ENCODE data around the gene ZSWIM5.
"Not testable (repeated sequence)": the region's sequence is repeated elsewhere in the genome, so short reads cannot be mapped to it uniquely, and the experiment has no call there.

The ZSWIM5 gene

GRCh38 chr1:45008076-45008475 lies 198.3 kb downstream of the ZSWIM5 start:
- Mint-ChIP-seq H3K27ac (no peak overlapping the region), H3K4me3 (no peak overlapping the region), H3K36me3 (ENCODE audit: low read depth) (peaks cover 25% of the 10 kb centered on the region), H3K27me3 (ENCODE audit: low read depth) (no peaks in the 10 kb centered on the region), H3K9me3 (no peaks in the 10 kb centered on the region), H3K4me1 (ENCODE audit: low read depth) (peaks cover 20% of the 10 kb centered on the region)

DNA sequence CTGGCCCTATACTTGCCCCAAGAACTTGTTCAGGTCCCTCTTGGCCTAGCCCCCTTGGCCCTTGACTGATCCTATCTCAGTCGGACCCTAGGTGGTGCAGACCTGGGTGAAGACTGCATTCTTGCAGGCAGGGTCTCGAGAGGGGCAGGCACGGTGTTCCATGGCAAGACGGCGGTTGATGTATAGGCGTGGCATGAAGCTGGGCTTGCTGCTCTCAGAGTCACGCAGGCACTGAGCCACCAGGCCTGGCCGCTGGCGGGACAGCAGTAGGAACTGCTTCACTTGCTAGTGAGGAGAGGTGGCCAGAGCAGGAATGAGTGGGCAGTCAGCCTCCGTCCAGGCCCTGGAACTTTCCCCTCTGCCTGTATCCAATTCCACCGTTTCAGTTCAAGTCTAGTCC lies 199.1 kb downstream of the ZSWIM5 start:
- H3K4me1 Mint-ChIP-seq (ENCODE audit: low read depth), result peaks cover 17% of the 10 kb centered on the region
- peaks cover 31% of the 10 kb centered on the region for H3K36me3 Mint-ChIP-seq (ENCODE audit: low read depth)
- H3K27ac Mint-ChIP-seq, result no peak overlapping the region
- H3K4me3 Mint-ChIP-seq, result no peak overlapping the region
- H3K9me3 Mint-ChIP-seq, result no peaks in the 10 kb centered on the region
- no peaks in the 10 kb centered on the region for H3K27me3 Mint-ChIP-seq (ENCODE audit: low read depth)

GRCh38 chr1:45005761-45006160 lies 200.6 kb downstream of the ZSWIM5 start:
- Mint-ChIP-seq H3K4me1 (ENCODE audit: low read depth) (peaks cover 13% of the 10 kb centered on the region), H3K4me3 (no peak overlapping the region), H3K27me3 (ENCODE audit: low read depth) (no peaks in the 10 kb centered on the region), H3K27ac (no peak overlapping the region), H3K9me3 (no peaks in the 10 kb centered on the region), H3K36me3 (ENCODE audit: low read depth) (peaks cover 34% of the 10 kb centered on the region)

GRCh38 chr1:45004281-45004920 lies 202.0 kb downstream of the ZSWIM5 start:
- H3K27ac Mint-ChIP-seq, result no peak overlapping the region

GRCh38 chr1:45003741-45004140 lies 202.7 kb downstream of the ZSWIM5 start:
- peaks cover 28% of the 10 kb centered on the region for H3K36me3 Mint-ChIP-seq (ENCODE audit: low read depth)
- no peaks in the 10 kb centered on the region for H3K9me3 Mint-ChIP-seq
- H3K27ac Mint-ChIP-seq, result no peak overlapping the region
- H3K4me1 Mint-ChIP-seq (ENCODE audit: low read depth), result peaks cover 9% of the 10 kb centered on the region
- H3K4me3 Mint-ChIP-seq, result no peak overlapping the region
- H3K27me3 Mint-ChIP-seq (ENCODE audit: low read depth), result no peaks in the 10 kb centered on the region

More at GRCh38 chr1:45004281-45004920, 202.0 kb downstream of the ZSWIM5 start:
- Mint-ChIP-seq H3K4me3 (no peak overlapping the region), H3K27me3 (ENCODE audit: low read depth) (no peaks in the 10 kb centered on the region), H3K4me1 (ENCODE audit: low read depth) (peaks cover 9% of the 10 kb centered on the region), H3K9me3 (no peaks in the 10 kb centered on the region), H3K36me3 (ENCODE audit: low read depth) (peaks cover 34% of the 10 kb centered on the region)

GRCh38 chr1:45002650-45003645 lies 203.5 kb downstream of the ZSWIM5 start:
- no peaks in the 10 kb centered on the region for H3K27me3 Mint-ChIP-seq (ENCODE audit: low read depth)
- no peaks in the 10 kb centered on the region for H3K9me3 Mint-ChIP-seq
- no peak overlapping the region for H3K27ac Mint-ChIP-seq
- no peak overlapping the region for H3K4me3 Mint-ChIP-seq
- peaks cover 28% of the 10 kb centered on the region for H3K36me3 Mint-ChIP-seq (ENCODE audit: low read depth)
- peaks cover 9% of the 10 kb centered on the region for H3K4me1 Mint-ChIP-seq (ENCODE audit: low read depth)

GRCh38 chr1:45001576-45001975 lies 204.8 kb downstream of the ZSWIM5 start:
- not testable (repeated sequence) for H3K4me1 Mint-ChIP-seq (ENCODE audit: low read depth); H3K27ac Mint-ChIP-seq; H3K27me3 Mint-ChIP-seq (ENCODE audit: low read depth); H3K9me3 Mint-ChIP-seq; H3K4me3 Mint-ChIP-seq
- H3K36me3 Mint-ChIP-seq (ENCODE audit: low read depth), result peaks cover 23% of the 10 kb centered on the region

GRCh38 chr1:45001011-45001481 lies 205.4 kb downstream of the ZSWIM5 start:
- Mint-ChIP-seq H3K9me3 (no peaks in the 10 kb centered on the region), H3K27ac (peak overlapping the region; percentile 1), H3K4me3 (no peak overlapping the region), H3K4me1 (ENCODE audit: low read depth) (peaks cover 9% of the 10 kb centered on the region), H3K27me3 (ENCODE audit: low read depth) (no peaks in the 10 kb centered on the region), H3K36me3 (ENCODE audit: low read depth) (peaks cover 23% of the 10 kb centered on the region)

- Mint-ChIP-seq H3K27ac (no peak overlapping the region), H3K4me3 (no peak overlapping the region), H3K9me3 (no peaks in the 10 kb centered on the region)
These were observed 207.2 kb downstream of the ZSWIM5 start for GRCh38 chr1:44999232-44999631.

DNA sequence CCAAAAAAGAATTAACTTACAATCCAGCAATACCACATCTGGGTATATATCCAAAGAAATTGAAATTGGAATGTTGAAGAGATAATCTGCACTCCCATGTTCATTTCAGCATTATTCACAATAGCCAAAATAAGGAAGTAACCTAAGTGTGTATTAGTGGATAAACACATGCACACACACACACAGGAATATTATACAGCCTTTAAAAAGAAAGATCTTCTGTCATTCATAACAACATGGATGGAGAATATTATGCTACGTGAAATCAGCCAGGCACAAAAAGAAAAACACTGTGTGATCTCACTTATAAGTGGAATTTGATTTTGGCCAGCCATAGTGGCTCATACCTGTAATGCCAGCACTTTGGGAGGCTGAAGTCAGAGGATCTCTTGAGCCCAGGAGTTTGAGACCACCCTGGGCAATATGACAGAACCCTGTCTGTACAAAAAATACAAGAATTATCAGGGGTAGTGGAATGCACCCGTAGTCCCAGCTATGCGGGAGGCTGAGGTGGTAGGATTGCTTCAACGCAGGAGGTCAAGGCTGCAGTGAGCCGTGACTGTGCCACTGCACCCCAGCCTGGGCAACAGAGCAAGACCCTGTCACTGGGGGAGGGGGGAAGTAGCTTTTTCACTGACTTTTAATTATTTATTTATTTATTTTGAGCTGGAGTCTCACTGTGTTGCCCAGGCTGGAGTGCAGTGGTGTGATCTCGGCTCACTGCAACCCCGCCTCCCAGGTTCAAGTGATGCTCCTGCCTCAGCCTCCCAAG lies 210.8 kb downstream of the ZSWIM5 start:
- peaks cover 3% of the 10 kb centered on the region for H3K4me1 Mint-ChIP-seq (ENCODE audit: low read depth)
- no peak overlapping the region for H3K4me3 Mint-ChIP-seq
- H3K9me3 Mint-ChIP-seq, result no peaks in the 10 kb centered on the region
- no peak overlapping the region for H3K27ac Mint-ChIP-seq
- peaks cover 7% of the 10 kb centered on the region for H3K27me3 Mint-ChIP-seq (ENCODE audit: low read depth)
- no peaks in the 10 kb centered on the region for H3K36me3 Mint-ChIP-seq (ENCODE audit: low read depth)

More at GRCh38 chr1:44999232-44999631, 207.2 kb downstream of the ZSWIM5 start:
- Mint-ChIP-seq H3K36me3 (ENCODE audit: low read depth) (peaks cover 12% of the 10 kb centered on the region), H3K27me3 (ENCODE audit: low read depth) (no peaks in the 10 kb centered on the region), H3K4me1 (ENCODE audit: low read depth) (peaks cover 9% of the 10 kb centered on the region)

GRCh38 chr1:44994309-44994898 lies 212.0 kb downstream of the ZSWIM5 start:
- H3K9me3 Mint-ChIP-seq, result no peaks in the 10 kb centered on the region
- H3K4me1 Mint-ChIP-seq (ENCODE audit: low read depth), result no peaks in the 10 kb centered on the region
- no peaks in the 10 kb centered on the region for H3K36me3 Mint-ChIP-seq (ENCODE audit: low read depth)
- no peak overlapping the region for H3K4me3 Mint-ChIP-seq
- H3K27me3 Mint-ChIP-seq (ENCODE audit: low read depth), result peaks cover 7% of the 10 kb centered on the region
- no peak overlapping the region for H3K27ac Mint-ChIP-seq

DNA sequence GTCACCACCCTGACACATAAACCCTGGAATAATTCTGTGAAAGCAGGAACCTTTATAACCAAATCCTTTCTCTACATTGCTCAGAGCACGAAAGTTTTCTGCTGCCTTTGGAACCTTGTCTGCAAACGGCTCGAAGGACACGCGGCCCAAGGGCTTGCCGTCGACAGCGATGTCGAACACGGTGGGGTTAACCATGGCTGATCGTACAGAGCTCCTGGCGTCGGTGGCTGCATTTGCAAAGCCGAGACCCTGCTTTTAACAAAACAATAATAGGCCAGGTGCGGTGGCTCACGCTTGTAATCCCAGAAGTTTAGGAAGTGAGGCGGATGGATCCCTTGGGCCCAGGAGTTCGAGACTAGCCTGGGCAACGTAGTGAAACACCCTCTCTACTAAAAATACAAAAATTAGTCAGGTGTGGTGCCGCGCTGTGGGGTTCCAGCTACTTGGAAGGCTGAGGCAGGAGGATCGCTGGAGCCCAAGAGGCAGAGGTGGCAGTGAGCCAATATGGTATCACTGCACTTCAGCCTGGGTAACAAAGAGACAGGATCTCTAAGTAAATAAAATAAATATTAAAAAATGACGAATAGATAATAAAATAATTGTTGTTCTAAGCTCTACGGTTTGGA lies 217.8 kb downstream of the ZSWIM5 start:
- Mint-ChIP-seq H3K36me3 (ENCODE audit: low read depth) (no peaks in the 10 kb centered on the region), H3K4me1 (ENCODE audit: low read depth) (peaks cover 13% of the 10 kb centered on the region), H3K27me3 (ENCODE audit: low read depth) (peaks cover 7% of the 10 kb centered on the region), H3K4me3 (no peak overlapping the region), H3K9me3 (no peaks in the 10 kb centered on the region), H3K27ac (no peak overlapping the region)

GRCh38 chr1:44985747-44986359 lies 220.6 kb downstream of the ZSWIM5 start:
- Mint-ChIP-seq H3K4me3 (peak overlapping the region; percentile 95), H3K36me3 (ENCODE audit: low read depth) (peaks cover 2% of the 10 kb centered on the region), H3K9me3 (no peaks in the 10 kb centered on the region), H3K27me3 (ENCODE audit: low read depth) (no peaks in the 10 kb centered on the region), H3K4me1 (ENCODE audit: low read depth) (peaks cover 17% of the 10 kb centered on the region), H3K27ac (peak overlapping the region; percentile 84)

Measured in T-helper 1 cell treated with Interleukin-12 subunit alpha and Interleukin-12 subunit beta and Interleukin-4 antibody, amounts not matched to agents 30 μg/mL and 1 μg/mL, for 36 hours (primary cell).